KOPT-K1 (cell line): ENCODE measurements around the gene GIGYF1.
"Not testable (repeated sequence)": the region's sequence is repeated elsewhere in the genome, so short reads cannot be mapped to it uniquely, and the experiment has no call there.

Experiments used
- H3K27ac ChIP-seq: fragments of 200-600 bp; sonication (generic); 2 replicates; pipeline ENCODE4 v1.5.1; 2016; ENCODE audit warnings: antibody characterized with exemption, mild to moderate bottlenecking, low read depth, low read length; ENCODE audit not compliant: poor library complexity, severe bottlenecking
- H3K36me3 ChIP-seq: fragments of 200-600 bp; sonication (generic); 2 replicates; pipeline ENCODE4 v1.5.1; 2017; ENCODE audit warnings: antibody characterized with exemption, mild to moderate bottlenecking, low read length, moderate library complexity; ENCODE audit not compliant: insufficient read depth
- H3K9me3 ChIP-seq: fragments of 200-600 bp; sonication (generic); 2 replicates; pipeline ENCODE4 v1.5.1; 2017; ENCODE audit warnings: antibody characterized with exemption, low read length, mild to moderate bottlenecking; ENCODE audit not compliant: insufficient read depth, poor library complexity, severe bottlenecking

Gene GIGYF1

GRCh38 chr7:100674411-100675104 is 19.5 kb downstream of the GIGYF1 start:
- Histone ChIP-seq H3K36me3 (peaks cover 33% of the 10 kb centered on the region), H3K27ac (peak overlapping the region; percentile 92), H3K9me3 (no peaks in the 10 kb centered on the region)

- Histone ChIP-seq H3K27ac (peak overlapping the region; percentile 92), H3K36me3 (peaks cover 27% of the 10 kb centered on the region), H3K9me3 (no peaks in the 10 kb centered on the region)
Observed at GRCh38 chr7:100673942-100674410, 20.1 kb downstream of the GIGYF1 start.

DNA sequence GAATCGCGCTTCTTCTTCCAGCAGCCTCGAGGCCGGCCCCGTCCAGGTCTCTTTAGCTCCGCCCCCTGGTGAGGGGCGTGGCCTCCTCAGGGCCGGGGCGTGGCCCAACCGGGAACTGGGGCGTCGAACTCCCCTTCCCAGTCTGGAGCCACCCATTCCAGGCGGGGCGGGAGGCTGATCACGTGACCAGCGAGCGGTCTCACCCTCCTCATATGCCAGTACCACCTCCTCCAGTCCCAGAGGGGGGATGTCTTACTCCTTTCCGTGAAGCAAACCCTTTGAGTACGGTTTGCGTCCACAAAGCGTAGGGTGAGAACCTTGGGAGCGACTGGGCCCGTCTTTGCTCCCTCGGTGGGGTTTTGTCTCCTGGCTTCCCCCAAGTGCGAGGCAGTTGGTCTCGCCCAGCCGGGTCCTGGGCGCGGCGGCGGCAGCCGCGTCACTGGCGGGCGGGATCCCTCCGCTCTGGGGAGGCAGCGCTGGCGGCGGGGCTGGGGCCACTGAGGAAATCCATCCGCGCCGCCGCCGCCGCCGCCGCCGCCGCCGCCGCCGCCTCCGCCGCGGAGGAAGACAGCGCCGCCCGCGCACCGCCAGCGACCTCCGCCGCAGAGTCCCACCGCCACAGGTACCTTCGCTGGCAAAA is 20.6 kb downstream of the GIGYF1 start, which contains the start of gene GNB2:
GNB2 (plus strand) TSS at position 439 of the 640 bp plus-strand sequence. CDS start 2,526 bp downstream, outside the sequence.
- H3K27ac ChIP-seq = peak within 1 kb of the TSS; percentile 92
- peaks cover 22% of the 10 kb centered on the region for H3K36me3 ChIP-seq
- no peaks in the 10 kb centered on the region for H3K9me3 ChIP-seq

- H3K27ac ChIP-seq = no peak overlapping the region
Observed at GRCh38 chr7:100671353-100672327, 22.4 kb downstream of the GIGYF1 start.

GRCh38 chr7:100670074-100670473 is 24.0 kb downstream of the GIGYF1 start:
- Histone ChIP-seq H3K36me3 (no peaks in the 10 kb centered on the region), H3K9me3 (no peaks in the 10 kb centered on the region)

More at GRCh38 chr7:100671353-100672327, 22.4 kb downstream of the GIGYF1 start:
- peaks cover 4% of the 10 kb centered on the region for H3K36me3 ChIP-seq
- no peaks in the 10 kb centered on the region for H3K9me3 ChIP-seq

DNA sequence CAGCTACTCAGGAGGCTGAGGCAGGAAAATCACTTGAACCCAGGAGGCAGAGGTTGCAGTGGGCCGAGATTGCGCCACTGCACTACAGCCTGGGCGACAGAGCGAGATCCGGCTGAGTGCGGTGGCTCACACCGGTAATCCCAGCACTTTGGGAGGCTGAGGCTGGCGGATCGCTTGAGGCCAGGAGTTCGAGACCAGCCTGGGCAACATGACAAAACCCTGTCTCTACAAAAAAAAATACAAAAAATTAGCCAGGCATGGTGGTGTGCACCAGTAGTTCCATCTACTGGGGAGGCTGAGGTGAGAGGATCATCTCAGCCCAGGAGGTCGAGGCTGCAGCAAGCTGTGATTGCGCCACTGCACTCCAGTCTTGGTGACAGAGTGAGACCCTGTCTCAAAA is 24.9 kb downstream of the GIGYF1 start:
- not testable (repeated sequence) for H3K27ac ChIP-seq, H3K36me3 ChIP-seq, H3K9me3 ChIP-seq

More at GRCh38 chr7:100670074-100670473, 24.0 kb downstream of the GIGYF1 start:
- H3K27ac ChIP-seq = no peak overlapping the region

- Histone ChIP-seq H3K27ac (no peak overlapping the region), H3K9me3 (no peaks in the 10 kb centered on the region), H3K36me3 (no peaks in the 10 kb centered on the region)
Observed at GRCh38 chr7:100668069-100668449, 26.0 kb downstream of the GIGYF1 start.

GRCh38 chr7:100667331-100668068 is 26.6 kb downstream of the GIGYF1 start:
- no peaks in the 10 kb centered on the region for H3K9me3 ChIP-seq
- no peak overlapping the region for H3K27ac ChIP-seq
- no peaks in the 10 kb centered on the region for H3K36me3 ChIP-seq

DNA sequence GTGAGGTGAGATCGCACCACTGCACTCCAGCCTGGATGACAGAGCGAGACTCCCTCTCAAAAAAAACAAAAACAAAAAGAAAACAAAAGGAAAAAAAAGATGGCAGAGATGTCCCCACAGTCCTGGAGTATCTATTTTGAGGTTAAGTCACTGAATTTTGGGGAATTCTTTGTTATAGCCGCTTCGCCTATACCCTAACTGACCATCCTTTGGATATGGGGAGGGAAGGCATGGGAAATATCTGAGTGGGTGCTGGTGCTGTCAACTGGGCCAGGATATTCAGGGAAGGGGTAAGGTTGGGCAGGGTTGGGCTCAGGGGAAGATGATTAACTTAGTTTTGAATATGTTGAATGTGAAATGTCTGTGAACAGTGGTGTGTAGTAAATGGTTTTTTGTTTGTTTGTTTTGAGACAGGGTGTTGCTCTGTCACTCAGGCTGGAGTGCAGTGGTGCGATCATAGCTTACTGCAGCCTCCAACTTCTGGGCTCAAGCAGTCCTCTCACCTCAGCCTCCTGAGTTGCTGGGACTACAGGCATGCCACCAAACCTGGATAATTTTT is 28.8 kb downstream of the GIGYF1 start:
- Histone ChIP-seq H3K27ac (no peak overlapping the region), H3K9me3 (no peaks in the 10 kb centered on the region), H3K36me3 (no peaks in the 10 kb centered on the region)

DNA sequence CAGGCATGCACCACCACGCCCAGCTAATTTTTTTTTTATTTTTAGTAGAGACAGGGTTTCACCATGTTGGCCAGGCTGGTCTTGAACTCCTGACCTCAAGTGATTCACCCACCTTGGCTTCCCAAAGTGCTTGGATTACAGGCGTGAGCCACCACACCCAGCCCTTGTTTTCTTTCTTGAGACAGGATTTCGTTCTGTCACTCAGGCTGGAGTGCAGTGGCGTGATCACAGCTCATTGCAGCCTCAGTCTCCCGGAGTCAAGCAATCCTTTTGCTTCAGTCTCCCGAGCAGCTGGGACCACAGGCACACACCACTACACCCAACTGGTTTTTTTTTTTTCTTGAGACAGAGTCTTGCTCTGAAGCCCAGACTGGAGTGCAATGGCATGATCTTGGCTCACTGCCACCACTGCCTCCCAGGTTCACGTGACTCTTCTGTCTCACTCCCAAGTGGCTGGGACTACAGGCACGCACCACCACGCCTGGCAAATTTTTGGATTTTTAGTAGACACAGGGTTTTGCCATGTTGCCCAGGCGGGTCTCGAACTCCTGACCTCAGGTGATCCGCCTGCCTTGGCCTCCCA is 31.8 kb downstream of the GIGYF1 start:
- not testable (repeated sequence) for H3K36me3 ChIP-seq, H3K27ac ChIP-seq, H3K9me3 ChIP-seq

DNA sequence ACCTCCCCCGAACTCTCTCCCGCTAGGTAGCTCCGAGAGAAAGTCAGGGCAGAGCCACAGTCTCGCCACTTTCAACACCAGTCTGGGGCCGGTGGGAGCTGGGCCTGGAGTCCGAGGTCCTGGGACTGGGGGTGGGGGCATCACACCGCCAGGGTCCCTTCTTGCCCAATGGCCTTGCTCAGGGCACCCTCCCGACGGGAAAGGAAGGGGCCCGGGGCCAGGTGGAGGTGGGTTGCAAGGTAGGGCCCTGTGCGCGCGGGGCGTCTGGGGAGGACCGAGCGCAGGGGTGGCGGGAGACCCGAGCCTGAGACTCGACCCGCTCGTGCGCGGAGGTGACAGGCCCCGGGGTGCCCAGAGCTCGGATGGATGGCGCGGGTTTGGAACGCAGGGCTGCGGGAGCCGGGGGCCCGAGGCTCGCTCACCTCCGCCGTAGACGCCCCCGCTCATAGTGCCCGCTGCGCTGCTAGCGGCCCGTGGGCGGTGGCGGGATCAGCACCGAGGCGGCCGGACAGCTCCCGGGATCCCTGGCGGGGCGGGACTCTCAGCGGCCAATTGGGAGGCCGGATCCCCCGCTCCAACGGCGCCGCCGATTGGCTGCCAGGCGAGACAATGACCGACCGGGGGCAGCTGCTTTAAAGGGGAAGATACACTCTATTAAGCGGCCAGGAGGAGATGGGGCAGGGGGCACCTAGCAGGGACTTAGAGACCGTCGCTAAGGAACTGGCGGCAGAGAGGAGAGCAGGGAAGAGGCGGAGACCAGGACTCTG is 38.0 kb downstream of the GIGYF1 start, which contains the start of gene ACTL6B:
ACTL6B (minus strand) TSS at position 541 of the 767 bp plus-strand sequence; CDS start at position 447, 94 bp downstream.
- no peak within 1 kb of the TSS for H3K27ac ChIP-seq
- no peaks in the 10 kb centered on the region for H3K36me3 ChIP-seq
- no peaks in the 10 kb centered on the region for H3K9me3 ChIP-seq

DNA sequence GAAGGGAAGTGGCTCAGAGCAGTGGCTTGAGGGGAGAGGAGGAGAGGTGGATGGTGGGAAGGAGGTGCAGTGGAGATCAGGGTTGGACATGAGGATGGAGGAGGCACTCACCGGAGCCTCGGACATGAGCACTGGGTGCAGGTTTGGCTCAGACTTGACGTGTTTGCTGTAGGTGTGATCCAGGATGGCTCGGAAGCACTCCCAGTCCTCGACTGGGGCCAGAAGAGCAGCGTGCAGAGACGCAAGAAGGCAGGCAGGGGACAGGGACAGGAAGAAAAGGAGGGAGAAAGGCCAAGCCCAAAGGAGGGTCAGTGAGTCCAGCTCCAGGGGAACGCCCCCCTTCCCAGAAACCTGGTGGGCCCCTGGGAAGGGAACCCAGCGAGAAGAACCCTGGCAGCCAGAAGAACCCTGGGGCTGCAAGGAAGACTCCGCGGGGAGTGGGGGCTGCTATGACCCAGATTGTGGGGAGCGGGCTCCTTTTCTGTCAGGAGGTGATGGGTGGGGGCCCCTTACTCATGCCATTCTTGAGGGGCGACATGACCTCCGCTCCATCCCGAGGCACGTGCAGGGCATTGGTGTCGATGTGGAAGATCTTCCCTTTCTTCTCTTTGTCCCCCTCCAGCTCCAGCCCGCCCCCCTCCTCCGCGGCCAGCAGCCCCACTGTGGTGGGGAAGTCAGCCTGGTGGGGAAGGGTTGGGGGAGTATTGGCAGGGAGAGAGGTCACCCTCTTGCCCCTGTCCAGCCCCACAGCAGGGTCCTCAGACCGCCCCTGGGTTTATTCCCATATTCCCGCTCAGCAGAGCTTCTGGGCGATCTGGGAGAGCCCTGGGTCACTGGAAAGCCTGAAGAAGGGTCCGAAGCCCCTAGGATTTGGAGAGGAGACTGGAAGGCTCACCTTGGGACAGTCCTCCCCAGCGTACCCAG is 38.9 kb downstream of the GIGYF1 start:
- Histone ChIP-seq H3K36me3 (no peaks in the 10 kb centered on the region), H3K27ac (no peak overlapping the region), H3K9me3 (no peaks in the 10 kb centered on the region)
